Adrenal gland (tissue), 5 donors: Measurements from ENCODE around the gene BCAS3.

Experiments used
- POLR2A ChIP-seq, 2 donors: fragments of 450-650 bp; IDR thresholded peaks; one replicate each; pipeline ENCODE4 v1.6.1; 2017; ENCODE audit warnings: antibody characterized with exemption in 2 of 2, mild to moderate bottlenecking in 2 of 2, moderate library complexity in 1 of 2
- TF ChIP-seq, protein P1 (sequence below), 6 experiments: fragments of 450-650 bp in 4 of 6; fragments of 200-600 bp in 2 of 6; sonication (generic) in 1 of 6; IDR thresholded peaks; 1 replicate in 5 of 6; 2 replicates in 1 of 6; pipeline versions ENCODE4 v1.5.1 to v1.8.0; 2016 to 2021; ENCODE audit warnings: antibody characterized with exemption in 6 of 6, mild to moderate bottlenecking in 2 of 6, moderate library complexity in 1 of 6
- donor health status: DM: no; HTN: no; CAD: no.

- TF ChIP-seq, protein P1, sequence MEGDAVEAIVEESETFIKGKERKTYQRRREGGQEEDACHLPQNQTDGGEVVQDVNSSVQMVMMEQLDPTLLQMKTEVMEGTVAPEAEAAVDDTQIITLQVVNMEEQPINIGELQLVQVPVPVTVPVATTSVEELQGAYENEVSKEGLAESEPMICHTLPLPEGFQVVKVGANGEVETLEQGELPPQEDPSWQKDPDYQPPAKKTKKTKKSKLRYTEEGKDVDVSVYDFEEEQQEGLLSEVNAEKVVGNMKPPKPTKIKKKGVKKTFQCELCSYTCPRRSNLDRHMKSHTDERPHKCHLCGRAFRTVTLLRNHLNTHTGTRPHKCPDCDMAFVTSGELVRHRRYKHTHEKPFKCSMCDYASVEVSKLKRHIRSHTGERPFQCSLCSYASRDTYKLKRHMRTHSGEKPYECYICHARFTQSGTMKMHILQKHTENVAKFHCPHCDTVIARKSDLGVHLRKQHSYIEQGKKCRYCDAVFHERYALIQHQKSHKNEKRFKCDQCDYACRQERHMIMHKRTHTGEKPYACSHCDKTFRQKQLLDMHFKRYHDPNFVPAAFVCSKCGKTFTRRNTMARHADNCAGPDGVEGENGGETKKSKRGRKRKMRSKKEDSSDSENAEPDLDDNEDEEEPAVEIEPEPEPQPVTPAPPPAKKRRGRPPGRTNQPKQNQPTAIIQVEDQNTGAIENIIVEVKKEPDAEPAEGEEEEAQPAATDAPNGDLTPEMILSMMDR (IDR thresholded peaks at IDR 0.05): no peak
- no peak for TF ChIP-seq POLR2A (IDR thresholded peaks at IDR 0.05)
Observed at GRCh38 chr17:60891149-60891548, 213.5 kb downstream of the BCAS3 start.
